SIG-M5 treated with dmso at 0.1 percent for 504 hours (cell line): ENCODE data around the gene CA6.
"Not testable (repeated sequence)": the region's sequence is repeated elsewhere in the genome, so short reads cannot be mapped to it uniquely, and the experiment has no call there.

ENCODE experiments used
- DNase-seq: peaks from one replicate; lab custom pipeline; 2025; ENCODE audit not compliant: unreplicated experiment; lab: John Stamatoyannopoulos, UW

CA6 gene

GRCh38 chr1:9004031-9004699, 58.5 kb downstream of the CA6 start:
- no peak for DNase-seq

- DNase-seq: peak; percentile 72
Measured at GRCh38 chr1:9004700-9005394, 59.2 kb downstream of the CA6 start.

DNA sequence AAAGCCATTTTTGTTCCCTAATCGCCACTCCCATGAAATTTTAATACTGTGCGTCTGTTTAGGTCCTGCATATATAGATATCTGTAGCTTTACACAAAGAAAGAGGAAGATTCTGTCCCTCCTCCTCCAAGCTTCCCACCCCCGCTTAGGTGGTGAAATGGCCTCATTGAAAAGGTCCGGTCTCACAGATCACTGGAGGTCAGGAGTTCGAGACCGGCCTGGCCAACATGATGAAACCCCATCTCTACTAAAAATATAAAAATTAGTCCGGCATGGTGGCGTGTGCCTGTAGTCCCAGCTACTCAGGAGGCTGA, 59.7 kb downstream of the CA6 start:
- DNase-seq: no peak

DNA sequence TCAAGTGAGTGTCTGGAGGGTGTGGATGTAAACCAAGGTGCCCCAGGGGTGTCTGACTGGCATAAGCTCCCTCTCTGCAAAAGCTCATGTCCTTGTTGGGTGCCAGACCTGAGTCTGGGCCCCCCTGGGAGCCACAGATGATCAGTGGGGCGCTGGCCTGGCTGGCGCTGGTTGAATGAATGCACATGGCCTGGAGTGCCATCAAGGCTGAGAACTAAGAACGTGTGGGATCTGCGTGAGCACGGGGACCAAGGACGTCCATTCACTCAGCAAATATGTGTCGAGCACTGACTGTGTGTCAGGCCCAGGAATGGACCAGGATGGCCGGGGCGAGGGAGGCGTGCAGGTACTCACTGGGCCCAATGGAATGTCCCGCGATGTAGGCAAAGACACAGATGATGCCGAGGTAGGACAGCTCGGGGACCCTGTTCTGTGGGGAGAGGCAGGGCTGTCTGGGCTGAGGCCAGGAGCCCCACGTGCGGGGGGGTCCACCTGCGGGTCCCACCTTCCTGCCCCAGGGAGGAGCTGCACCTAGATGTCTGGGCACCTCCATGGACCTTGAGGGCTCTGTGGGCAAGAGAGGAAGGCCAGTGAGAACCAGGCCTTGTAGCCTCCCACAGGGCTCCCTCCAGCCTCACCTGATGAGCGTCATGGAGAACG, 61.4 kb downstream of the CA6 start:
- no peak for DNase-seq

- DNase-seq: no peak
Measured at GRCh38 chr1:9008236-9008635, 62.6 kb downstream of the CA6 start.

DNA sequence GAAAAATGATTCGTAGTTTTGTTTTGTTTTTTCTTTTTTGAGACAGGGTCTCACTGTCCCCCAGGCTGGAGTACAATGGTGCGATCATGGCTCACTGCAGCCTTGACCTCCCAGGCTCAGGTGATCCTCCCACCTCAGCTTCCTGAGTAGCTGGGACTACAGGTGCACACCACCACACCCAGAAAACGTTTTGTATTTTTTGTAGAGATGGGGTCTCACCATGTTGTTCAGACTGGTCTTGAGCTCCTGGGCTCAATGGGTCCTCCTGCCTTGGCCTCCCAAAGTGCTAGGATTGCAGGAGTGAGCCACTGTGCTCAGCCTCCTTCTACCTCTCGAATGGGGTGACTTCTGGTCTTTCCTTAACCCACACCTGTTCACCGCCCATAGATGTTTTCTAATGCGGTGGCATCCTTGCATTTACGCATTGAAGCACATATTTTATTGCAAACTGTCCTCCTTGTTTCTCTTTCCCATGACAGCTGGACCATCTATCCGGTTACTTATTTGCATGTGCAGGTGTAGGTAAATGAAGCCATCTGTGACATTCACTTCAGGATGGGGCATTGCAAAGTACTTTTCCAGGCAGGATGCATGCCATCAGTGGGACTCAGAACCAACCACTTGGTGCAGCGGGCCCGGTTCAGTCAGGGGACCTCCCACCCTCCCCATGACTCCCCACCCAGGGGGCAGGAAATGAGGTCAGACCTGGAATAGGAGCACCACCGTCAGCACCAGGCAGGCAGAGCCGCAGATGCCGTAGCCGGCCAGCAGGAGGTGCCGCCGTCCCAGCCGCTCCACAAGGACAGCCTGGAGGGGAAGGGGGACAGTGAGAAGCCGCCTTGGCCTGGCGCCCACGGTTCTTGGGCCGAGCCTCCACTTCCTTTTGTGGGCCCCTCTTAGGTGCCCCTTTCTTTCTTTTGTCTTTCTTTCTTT, 64.0 kb downstream of the CA6 start:
- no peak for DNase-seq

- DNase-seq: no peak
Measured at GRCh38 chr1:9010781-9011323, 65.2 kb downstream of the CA6 start.

- DNase-seq: no peak
Measured at GRCh38 chr1:9013819-9014218, 68.2 kb downstream of the CA6 start.

- no peak for DNase-seq
Measured at GRCh38 chr1:9014475-9015375, 69.1 kb downstream of the CA6 start.

DNA sequence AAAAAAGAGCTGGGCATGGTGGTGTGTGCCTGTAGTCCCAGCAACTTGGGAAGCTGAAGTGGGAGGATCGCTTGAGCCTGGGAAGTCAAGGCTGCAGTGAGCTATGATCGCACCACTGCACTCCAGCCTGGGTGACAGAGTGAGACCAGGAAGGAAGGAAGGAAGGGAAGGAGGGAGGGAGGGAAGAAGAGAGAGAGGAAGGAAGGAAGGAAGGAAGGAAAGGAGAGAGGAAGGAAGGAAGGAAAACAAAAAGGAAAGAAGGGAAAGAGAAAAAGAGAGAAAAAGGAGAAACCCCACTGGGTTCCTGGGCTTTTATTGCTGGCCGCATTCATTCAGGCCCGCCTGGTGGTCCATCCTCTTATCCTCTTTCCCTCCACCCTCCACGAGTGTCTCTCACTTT, 70.8 kb downstream of the CA6 start:
- no peak for DNase-seq

DNA sequence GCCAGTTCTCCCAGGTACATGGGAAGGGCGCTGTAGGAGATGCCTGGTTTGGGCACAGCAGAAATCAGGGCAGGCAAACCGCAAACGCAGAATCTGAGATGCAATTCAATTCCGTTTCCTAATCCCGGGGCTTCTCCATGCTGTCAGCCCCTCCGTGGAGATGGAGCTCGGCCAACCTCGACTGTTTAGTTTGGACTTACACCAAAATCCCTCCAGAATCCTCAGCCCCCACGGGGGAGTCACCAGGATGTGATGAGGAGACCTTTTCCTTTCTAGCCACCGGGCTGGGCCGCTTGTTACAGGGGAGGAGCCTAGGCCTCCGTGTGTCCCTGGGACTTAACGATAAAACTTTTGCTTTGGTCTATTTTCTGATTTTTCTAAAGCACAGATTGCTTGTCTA, 72.7 kb downstream of the CA6 start:
- DNase-seq: no peak

GRCh38 chr1:9019896-9020295, 74.2 kb downstream of the CA6 start:
- DNase-seq: no peak

- no peak for DNase-seq
Measured at GRCh38 chr1:9020305-9020704, 74.6 kb downstream of the CA6 start.

GRCh38 chr1:9022026-9022738, 76.5 kb downstream of the CA6 start:
- not testable (repeated sequence) for DNase-seq

DNA sequence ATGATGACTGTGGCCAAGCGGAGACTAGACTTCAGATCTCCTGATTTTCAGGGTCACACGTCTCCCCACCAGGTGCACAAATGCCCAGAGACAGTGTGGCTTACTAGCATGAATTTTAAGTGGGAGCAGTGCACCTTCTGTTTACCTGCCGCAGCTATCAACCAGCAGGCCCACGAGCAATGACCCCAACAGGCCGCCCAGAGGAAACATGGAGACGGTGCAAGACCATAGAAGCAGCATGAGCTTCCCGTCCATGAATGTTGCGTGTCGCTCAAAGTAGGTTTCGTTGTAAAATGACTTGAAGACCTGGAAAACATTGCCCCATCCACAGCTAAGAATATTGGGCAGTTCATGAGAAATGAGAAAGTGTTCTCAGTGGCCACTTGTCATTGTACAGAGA, 77.1 kb downstream of the CA6 start:
- DNase-seq: no peak
